Renal cortex interstitium (tissue), 11 donors: Measurements from ENCODE around the gene ARHGEF4. TPM values are rescaled to one million over a fixed set of nuclear protein-coding genes. Genes with fewer than 3 reads are reported as not detected.

Experiments
- DNase-seq, 11 donors: peaks; one replicate each; pipeline ENCODE4 v3.0.0-alpha.2; 2013; ENCODE audit warnings: low read depth in 9 of 11, low spot score in 4 of 11; ENCODE audit errors: extremely low read depth in 1 of 11
- polyA plus RNA-seq, 3 donors: library from polyadenylated mRNA; unstranded; fragments of 120-200 nt; gene quantifications; one replicate each; pipeline ENCODE4 v1.2.1, GENCODE V29; 2013; ENCODE audit not compliant: insufficient read length in 3 of 3

Gene ARHGEF4
- polyA plus RNA-seq, 3 donors, result 5.3 to 8.4 (median 8.3) TPM

DNA sequence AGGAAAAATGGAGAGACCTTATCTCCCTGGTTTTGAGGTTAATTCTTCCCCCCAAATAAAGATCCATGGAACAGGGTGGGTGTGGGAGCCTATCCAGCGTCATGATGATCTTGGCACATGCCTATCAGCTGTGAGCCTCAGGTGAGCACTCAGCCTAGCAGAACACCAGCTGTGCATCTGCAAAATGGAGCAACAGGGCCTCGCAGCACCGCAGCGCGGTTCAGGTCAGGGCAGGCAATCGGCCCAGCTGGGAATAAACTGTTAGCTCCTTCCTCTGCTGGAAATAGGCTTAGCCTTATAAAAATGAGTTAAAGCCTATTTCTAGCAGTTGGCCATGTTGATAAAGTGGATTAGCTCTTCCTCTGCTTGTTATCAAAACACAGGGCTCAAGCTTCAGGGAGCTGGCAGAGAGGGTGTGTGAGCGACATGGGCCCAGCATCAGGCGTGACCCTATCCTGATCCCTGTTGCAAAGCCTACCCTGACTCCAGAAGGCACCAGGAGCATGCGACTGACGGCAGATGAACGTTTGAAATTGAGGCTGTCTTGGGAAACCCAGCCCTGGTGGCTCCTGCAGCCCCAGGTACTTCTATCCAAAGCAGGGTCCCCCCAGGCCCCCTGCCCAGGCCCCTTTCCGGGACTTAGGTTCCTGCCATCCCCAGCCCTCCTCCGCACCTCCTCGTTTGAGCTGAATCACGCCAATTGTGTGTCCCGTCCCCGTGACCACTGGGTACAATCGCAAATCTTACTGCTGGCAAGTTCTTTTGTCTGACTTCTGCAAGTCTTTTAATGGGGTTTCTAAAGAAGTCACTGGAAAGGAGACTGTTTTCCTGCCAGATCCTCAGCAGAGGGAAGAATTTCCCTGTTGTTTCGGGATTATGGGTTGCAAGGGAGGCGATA, 35.4 kb downstream of the ARHGEF4 start:
- DNase-seq, result no peak

DNA sequence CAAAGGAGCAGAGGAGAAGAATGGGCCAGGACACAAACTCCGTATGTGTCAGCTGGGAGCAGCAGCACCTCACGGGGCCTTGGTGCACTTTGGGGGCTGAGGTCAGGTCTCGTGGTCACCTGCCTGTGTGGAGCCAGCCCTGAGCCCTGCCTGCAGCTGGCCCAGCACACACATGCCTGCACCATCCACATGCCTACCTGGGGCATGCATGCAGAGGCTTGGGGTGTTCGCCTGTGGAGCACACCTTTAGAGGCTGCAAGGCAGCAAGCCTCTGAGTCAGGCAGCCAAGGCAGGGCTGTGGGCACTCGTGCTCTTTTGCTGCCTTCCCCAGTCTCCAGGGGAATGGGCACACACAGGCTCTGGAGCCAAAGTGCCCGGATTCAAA, 36.0 kb downstream of the ARHGEF4 start:
- no peak for DNase-seq

DNA sequence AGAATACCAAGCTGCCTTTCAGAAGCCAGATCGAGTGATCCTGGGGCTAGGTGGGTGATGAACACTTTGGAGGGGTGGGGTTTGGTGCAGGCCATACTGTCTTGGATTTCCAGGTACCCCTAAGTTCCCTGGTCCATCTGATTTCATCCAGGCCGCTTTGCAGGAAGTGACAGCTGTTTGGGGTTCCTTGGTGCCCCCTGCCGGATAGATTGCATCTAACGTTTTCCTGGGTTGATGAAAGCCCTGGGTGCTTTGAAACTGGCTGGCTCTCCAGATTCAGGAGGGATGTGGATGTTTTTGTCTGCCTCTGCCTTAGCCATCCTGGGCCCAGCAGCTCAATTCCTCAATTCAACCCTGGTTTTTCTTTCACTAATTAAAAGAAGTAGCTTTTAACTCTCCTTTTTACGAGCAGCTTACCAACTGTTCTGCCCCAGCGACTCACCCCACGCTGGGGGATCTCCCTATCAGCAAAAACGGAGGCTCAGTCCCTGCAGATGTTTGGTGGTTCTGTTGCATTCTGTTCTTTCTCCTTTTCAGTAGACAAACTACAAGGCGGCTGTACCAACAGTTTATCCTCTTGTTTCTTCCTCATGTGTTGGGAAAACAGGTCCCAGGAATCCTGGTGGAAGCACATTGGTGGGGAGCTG, 37.1 kb downstream of the ARHGEF4 start:
- peak; percentile 35 to 65 (median 51) for DNase-seq

DNA sequence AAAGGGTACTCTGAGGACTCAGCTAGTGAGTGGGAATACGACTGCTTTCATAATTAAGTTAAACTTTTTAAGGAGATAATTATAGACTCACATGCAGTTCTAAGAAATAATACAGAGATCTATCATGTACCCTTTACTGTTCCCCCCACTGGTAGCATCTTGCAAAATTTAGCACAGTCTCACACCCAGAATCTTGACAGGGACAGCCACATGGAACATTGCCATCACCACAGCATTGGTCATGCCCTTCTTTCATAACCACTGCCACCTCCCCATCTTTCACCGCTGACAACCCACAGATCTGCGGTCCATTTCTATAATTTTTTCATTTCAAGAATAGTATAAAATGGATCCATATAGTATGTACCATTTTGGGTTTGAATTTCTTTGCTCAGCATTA, 37.8 kb downstream of the ARHGEF4 start:
- no peak for DNase-seq

DNA sequence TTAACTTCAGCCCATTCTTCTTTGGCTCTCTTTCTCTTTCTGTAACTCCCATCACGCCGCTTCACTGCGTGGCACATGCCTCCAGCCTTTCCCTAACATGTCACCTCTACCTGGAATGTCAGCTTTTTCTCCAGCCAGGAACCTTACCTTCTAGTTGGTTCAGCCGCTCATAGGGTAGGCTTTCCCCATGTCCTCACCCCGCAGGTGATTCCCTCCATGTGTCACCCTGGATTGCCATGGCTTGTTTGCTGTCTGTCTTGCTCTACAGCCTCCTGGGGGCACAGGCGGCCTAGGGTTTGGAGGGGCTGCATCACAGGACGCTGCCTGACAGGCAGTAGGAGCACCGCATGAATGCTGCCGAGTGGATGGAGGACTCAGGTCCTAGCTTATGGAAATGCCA, 39.2 kb downstream of the ARHGEF4 start:
- no peak for DNase-seq

DNA sequence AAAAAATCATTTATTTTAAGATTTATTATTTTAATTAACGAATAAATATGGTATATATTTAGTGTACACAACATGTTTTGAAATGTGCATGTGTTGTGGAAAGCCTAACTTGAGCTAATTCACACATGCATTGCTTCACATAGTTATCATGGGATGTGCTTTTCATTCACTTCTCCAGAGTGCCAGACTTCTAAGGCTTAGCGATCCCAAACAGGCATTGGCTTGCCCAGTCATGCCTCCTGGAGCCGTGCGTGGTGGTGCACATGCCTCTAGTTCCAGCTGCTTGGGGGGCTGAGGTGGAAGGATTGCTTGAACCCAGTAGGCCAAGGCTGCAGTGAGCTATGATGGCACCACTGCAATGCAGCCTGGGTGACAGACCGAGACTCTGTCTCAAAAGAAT, 40.5 kb downstream of the ARHGEF4 start:
- no peak for DNase-seq

DNA sequence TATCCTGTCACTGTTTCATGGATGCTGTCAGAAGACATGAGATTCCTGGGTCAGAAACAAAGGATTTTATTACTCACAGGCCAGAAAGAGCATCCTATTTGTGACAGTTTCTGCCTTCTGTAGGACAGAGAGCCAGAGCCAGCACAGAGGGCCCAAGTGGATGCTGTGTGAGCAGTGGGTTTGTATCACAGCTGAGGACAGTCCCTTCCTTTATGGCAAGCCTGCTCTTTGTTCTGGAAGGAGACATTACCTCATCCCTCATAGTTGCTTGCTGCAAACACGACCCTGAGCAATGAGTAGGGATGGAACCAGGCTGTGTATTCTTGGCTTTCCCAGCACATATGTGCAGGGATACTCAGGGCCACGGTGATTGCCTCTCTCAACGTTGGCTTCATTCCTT, 41.6 kb downstream of the ARHGEF4 start:
- no peak for DNase-seq

DNA sequence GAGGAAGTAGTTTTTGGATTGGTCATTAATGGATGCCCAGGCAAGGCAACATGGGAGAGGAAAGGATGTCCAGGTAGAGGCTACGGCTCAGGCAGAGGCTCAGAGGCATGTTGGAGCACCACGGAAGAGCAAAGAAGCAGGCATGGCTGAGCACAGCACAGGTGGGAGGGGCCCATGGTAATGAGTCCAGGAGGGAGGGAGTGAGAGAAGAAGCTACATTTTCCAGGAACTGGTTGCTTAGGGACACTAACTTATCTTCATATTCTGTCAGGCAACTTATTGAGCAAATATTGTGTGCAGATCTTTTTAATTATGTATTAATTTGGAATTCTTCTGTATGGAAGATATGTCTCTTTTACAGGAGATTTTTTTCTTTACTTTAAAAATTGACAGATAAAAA, 42.2 kb downstream of the ARHGEF4 start:
- no peak for DNase-seq

DNA sequence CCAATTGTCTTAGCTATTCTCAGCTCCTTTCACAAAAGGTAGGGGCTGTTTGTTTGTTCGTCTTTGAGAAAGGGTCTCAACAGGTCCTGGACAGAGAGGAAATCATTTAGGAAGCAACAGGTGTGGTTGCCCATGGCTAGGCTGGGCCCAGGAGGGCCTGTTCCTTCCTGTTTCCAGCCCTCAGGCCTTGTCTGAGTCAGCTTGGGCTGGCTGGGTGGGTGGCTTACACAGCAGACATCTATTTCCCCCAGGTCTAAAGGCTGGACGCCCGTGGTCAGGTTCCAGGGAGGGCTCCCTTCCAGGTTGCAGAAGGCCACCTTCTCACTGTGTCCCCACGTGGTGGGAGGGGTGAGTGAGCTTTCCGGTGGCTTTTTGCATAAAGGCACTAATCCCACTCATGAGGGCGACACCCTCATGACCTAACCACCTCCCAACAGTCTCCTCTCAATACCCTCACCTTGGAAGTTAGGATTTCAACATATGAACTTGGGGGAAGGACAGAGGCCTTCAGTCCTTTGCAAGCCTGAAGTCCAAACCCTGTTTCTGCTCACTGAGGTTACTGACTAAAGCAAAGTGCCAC, 45.5 kb downstream of the ARHGEF4 start:
- DNase-seq, result no peak

DNA sequence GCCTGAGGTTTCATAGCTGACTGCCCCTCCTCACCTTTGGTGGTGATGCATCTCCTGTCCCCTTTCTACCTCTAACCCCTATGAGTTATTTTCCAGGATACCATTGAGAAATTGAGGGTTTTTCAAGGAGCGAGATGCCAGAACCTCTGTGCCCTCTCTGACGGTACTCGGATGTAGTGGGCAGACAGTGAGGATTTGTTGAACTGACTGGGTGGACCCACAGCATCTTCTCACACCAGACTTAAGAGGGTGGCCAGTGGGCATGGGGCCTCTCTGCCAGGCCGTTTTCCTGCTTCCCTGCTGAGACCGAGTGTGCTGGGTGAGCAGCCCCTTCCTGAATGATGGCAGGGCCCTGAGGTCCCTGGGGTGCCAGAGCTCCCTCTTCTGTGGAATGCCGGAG, 46.3 kb downstream of the ARHGEF4 start:
- no peak for DNase-seq

DNA sequence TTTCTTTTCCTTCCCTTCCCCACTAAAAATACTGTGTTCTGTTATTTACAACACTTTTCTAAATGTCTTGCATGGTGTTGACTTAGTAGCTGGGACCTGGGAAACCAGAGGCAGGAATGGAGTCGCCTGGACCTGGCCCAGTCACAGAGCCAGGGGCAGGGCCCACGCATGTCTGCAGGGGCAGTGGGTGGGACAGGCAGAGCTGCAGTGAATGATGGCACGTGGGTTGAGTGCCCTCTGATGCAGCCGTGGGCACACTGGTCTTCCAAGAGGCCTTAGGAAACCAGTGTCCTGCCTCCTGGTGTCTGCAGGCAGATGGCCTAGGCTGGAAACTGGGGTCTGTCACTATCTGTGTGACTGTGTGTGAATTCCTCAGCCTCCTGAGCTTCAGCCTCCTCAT, 46.8 kb downstream of the ARHGEF4 start:
- DNase-seq, result no peak

DNA sequence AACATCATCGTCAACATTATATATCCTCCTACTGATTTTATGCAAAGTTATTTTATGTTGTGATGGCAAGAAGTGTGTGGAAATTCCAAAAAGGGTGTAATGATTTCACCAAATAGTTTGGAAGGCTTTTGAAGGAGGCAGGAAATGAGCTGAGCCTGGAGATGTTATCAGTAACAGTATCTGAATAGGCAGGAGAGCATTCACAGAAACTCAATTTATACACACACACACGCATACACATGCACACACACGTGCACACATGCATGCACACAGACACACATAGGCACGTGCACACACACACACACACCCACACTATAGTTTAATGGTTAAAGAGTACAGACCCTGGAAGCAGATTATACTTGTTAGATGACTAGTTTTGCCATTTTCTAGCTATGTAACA, 47.3 kb downstream of the ARHGEF4 start:
- no peak for DNase-seq

DNA sequence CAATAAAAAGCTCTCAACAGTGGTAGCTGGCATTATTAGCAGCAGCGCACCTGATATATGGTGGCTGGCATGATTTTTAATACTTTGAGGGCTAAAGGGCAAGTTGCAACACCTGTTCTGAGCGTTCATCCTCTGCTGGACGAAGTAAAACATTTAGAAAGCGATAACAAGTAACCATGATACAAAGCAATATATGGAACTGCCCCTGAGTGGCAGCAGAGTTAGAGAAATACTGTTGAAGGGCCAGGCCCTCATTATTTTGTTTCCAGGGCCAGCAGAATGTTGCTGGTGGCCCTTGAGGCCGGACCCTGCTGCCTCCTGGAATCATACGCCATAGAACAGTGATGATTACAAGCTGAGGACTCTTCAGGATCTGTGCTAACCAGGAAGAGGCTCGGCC, 47.8 kb downstream of the ARHGEF4 start:
- DNase-seq, result no peak

DNA sequence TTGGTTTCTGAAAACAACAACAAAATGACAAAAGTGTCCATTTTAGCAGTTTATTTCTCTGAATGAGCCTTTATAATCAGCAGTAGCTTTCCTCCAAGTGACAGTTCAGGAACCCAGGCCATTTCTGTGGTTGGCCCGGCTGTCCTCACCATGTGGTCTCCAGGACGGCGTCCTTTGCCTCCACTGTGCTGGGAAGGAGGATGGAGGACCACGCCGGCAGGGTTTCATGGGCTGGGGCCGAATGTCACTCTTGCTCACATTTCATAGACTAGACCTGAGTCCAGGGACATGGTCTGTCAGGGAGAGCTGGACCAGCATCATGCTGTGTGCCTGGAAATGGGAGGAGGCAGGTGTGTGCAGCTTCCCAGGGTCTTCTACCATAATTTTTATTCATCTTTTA, 50.9 kb downstream of the ARHGEF4 start:
- DNase-seq, result no peak

DNA sequence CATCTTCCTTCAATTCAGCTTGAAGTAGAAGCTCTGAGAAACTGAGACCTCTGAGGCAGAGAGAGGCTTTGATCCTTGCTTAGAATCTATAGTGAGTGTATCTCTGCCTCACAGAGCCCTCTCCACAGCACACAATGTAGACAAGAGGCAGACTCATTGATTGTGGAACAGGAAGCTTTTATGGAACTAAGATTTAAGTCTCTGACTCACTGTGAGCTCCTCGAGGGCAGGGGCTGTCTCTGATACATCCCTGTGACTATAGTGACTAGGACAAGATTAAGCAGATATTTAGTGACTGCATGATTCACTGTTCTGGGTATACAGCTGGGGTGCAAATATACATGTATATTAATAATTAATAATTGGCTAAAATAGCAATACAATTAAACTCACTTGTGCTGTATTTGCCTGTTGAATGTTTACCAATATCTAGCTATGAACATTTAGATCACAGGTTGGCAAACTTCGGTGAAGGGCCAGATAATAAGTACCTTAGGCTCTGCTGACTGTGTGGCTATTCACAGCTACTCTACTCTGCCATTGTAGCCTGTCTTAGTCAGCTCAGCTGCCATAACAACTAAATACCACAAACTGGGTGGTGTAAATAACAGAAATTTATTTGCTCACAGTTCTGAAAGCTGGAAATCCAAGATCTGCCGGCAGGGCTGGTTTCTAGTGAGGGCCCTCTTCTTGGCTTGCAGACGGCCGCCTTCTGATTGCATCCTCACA, 54.4 kb downstream of the ARHGEF4 start:
- DNase-seq, result no peak

DNA sequence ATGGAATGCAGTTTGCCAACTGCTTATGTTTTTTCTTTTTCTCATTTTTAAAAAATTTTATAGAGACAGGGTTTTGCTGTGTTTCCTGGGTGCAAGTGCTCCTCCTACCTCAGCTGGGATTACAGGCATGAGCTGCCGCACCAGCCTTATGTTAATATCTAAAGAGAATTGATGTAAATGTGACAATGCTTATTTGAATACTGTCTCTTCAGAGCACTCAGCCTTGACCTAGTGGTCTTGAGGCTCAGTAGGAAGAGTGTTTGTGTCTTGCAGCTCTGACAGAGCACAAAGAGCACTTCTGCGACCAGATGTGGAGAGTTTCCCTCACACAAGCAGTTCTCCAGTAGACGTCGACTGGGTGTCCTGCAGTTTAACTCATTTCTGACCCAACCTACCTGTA, 55.3 kb downstream of the ARHGEF4 start:
- DNase-seq, result no peak

DNA sequence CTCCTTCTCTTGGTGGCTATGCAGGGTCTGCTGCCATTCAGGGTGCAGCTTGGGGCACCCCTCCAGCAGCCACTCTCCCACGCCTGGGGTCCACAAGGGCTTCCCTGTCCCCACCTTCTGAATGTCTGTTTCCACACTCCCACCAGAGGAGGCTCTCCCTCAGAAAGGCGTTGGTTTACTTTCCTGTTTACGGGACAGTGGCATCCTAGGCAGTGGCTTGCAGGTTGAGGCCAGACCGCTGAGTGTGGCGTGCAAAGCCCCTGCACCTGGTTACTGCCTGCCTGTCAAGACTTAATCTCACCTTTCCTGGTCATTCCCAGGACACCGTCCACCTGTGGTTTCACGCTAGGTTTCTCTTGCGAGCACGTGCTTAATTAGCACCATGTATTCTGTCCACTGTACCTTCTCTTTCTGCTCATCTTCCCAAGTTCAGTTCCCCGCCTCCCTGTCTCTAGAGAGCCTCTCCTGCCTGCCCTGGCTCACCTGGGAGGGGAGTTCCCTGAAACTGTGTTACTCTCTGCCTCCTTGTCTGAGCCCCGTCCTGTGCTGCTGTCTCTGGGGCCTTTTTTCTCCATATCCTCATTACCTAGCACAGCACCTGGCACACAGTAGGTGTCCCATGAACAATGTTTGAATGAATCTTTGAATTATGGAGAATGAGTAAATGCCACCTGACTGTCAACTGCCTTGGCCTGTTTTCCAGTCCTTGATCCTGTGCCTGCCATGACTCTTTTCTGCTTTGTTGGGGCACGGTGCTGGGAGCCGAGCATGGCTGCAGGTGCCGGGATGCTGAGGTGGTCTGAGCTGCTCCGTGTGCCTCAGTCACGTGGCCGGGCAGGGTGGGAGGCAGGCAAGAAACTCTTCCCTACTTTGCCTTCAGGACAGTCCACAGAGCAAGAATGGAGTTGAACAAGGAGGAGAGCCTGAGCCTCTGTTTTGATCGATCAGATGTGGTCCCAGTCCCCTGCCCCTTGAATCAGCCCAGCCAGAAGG, 56.4 kb downstream of the ARHGEF4 start:
- no peak for DNase-seq

DNA sequence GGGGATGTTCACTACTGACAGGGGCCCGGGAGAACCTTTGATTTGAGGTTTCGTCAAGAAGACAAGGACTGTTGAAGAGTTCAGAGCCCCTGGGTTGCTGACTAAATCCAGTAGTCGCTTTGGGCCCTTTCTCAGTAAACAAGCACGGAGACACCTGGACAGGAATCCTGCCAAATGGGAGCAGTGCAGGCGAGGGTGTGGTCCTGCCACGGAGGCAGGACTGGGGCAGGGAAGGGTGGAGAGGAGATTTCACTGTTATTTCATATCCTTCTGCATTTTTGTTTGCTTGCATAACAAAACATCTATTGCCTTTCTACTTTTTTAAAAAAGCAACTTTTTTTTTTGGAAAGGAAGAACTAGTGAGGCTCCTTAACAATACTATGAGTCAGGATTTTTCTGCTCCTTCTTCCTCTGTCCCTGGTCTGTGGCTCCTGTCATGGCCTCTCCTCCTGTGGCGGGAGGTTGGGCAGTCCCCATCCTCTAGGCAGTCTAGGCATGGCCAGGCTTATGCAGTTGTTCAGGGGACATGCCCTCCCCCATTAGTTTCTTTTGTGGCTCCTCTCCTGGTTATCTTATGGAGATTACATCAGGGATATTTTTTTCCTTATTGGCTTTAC, 57.7 kb downstream of the ARHGEF4 start:
- no peak for DNase-seq
